Sigmoid colon (tissue), 7 donors: ENCODE data around the gene SSUH2. TPM values are rescaled to one million over a fixed set of nuclear protein-coding genes. Genes with fewer than 3 reads are reported as not detected.

ENCODE experiments used
- DNase-seq: peaks from one replicate; pipeline ENCODE4 v3.0.0-alpha.2; 2019
- H3K27ac ChIP-seq, 4 donors: fragments of 200-600 bp; sonication (generic); one replicate each; pipeline ENCODE4 v1.5.1; 2016 to 2019; ENCODE audit warnings: mild to moderate bottlenecking in 1 of 4
- H3K27me3 ChIP-seq, 3 donors: fragments of 200-600 bp; sonication (generic); one replicate each; pipeline ENCODE4 v1.5.1; 2019; ENCODE audit warnings: mild to moderate bottlenecking in 1 of 3
- H3K36me3 ChIP-seq, 4 donors: fragments of 200-600 bp; sonication (generic); one replicate each; pipeline ENCODE4 v1.5.1; 2016 to 2019
- H3K4me1 ChIP-seq, 4 donors: fragments of 200-600 bp; sonication (generic); one replicate each; pipeline ENCODE4 v1.5.1; 2017 to 2019
- H3K4me3 ChIP-seq, 4 donors: fragments of 200-600 bp; sonication (generic); one replicate each; pipeline ENCODE4 v1.5.1; 2017 to 2019; ENCODE audit warnings: mild to moderate bottlenecking in 2 of 4, moderate library complexity in 1 of 4
- H3K9me3 ChIP-seq, 4 donors: fragments of 200-600 bp in 3 of 4; sonication (generic) in 3 of 4; one replicate each; pipeline versions ENCODE4 v1.5.1 to v1.6.1; 2013 to 2019
- CTCF ChIP-seq, 4 experiments: fragments of 450-650 bp in 3 of 4; fragments of 200-600 bp in 1 of 4; IDR thresholded peaks; one replicate each; pipeline ENCODE4 v1.5.1; 2016 to 2019; ENCODE audit warnings: antibody characterized with exemption in 4 of 4, mild to moderate bottlenecking in 3 of 4, moderate library complexity in 2 of 4
- EP300 ChIP-seq, 4 donors: sonication (generic); formaldehyde crosslinking; IDR thresholded peaks; one replicate each; pipeline ENCODE4 v1.6.1; 2017; ENCODE audit warnings: antibody characterized with exemption in 4 of 4
- POLR2A ChIP-seq, 2 donors: fragments of 450-650 bp; IDR thresholded peaks; one replicate each; pipeline ENCODE4 v1.6.1; 2016; ENCODE audit warnings: antibody characterized with exemption in 2 of 2, mild to moderate bottlenecking in 2 of 2, moderate library complexity in 2 of 2
- POLR2AphosphoS5 ChIP-seq, 4 donors: sonication (generic); formaldehyde crosslinking; IDR thresholded peaks; one replicate each; pipeline ENCODE4 v1.6.1; 2017; ENCODE audit warnings: antibody characterized with exemption in 4 of 4
- WGBS, 2 donors: extraction: QIAGEN DNeasy Blood & Tissue Kit; methylation state at CpG; one replicate each; pipeline ENCODE4 v1.1.7; 2013; 5-methylcytosine and 5-hydroxymethylcytosine counted together
- intact Hi-C: fragments of 100-400 bp; cut with DNase I; formaldehyde crosslinking; loops from one replicate; pipeline ENCODE4 v1.15.1; 2023
- polyA plus RNA-seq, 3 donors: library from polyadenylated mRNA; stranded (reverse); fragments of 200-250 nt; gene quantifications; one replicate each; pipeline ENCODE4 v1.2.3, GENCODE V29; 2013
- total RNA-seq, 4 donors: library from RNA; depleted of rRNA; stranded (reverse); fragments of >200 nt; gene quantifications; one replicate each; pipeline ENCODE4 v1.1.0, GENCODE V29; 2016
- donor health status: healthy with polysubstance abuse.
- donor health status: Bipolar disorder and iron deficiency.
- donor health status: healthy.

The SSUH2 gene
- total and polyA plus RNA-seq, 7 donors: 0.16 to 4.4 (median 0.95) TPM; not detected in 2

- no peaks in the 10 kb centered on the region for H3K27me3 ChIP-seq
Measured at GRCh38 chr3:8638994-8639658, 5.5 kb downstream of the SSUH2 start.

GRCh38 chr3:8637348-8637747 is 7.2 kb downstream of the SSUH2 start:
- Histone ChIP-seq H3K36me3 (no peaks in the 10 kb centered on the region), H3K9me3 (peaks cover 0 to 4% (median 0%) of the 10 kb centered on the region in 4 donors), H3K27ac (no peak overlapping the region), H3K4me3 (no peak overlapping the region), H3K4me1 (no peaks in the 10 kb centered on the region), H3K27me3 (no peaks in the 10 kb centered on the region)
- 89 to 92% methylated on average over 1 of the region's 1 CpG for WGBS, 2 donors
- TF ChIP-seq POLR2AphosphoS5 (IDR thresholded peaks at IDR 0.05) (no peak), POLR2A (IDR thresholded peaks at IDR 0.05) (no peak), EP300 (IDR thresholded peaks at IDR 0.05) (no peak), CTCF (IDR thresholded peaks at IDR 0.05) (no peak)
- intact Hi-C loops: no loop called here
- peak; percentile 4 for DNase-seq

More at GRCh38 chr3:8638994-8639658, 5.5 kb downstream of the SSUH2 start:
- 83 to 88% methylated on average over 13 of the region's 13 CpGs for WGBS, 2 donors
- DNase-seq: no peak
- Histone ChIP-seq H3K36me3 (no peaks in the 10 kb centered on the region), H3K9me3 (peaks cover 0 to 4% (median 0%) of the 10 kb centered on the region in 4 donors), H3K4me3 (no peak overlapping the region), H3K27ac (no peak overlapping the region), H3K4me1 (no peaks in the 10 kb centered on the region)
- intact Hi-C loops: no loop called here
- TF ChIP-seq CTCF (IDR thresholded peaks at IDR 0.05): no peak
- no peak for TF ChIP-seq POLR2AphosphoS5 (IDR thresholded peaks at IDR 0.05)
- no peak for TF ChIP-seq POLR2A (IDR thresholded peaks at IDR 0.05)
- TF ChIP-seq EP300 (IDR thresholded peaks at IDR 0.05): no peak

GRCh38 chr3:8635631-8636030 is 9.0 kb downstream of the SSUH2 start:
- no peak overlapping the region for H3K4me3 ChIP-seq
- no peak overlapping the region for H3K27ac ChIP-seq
- H3K4me1 ChIP-seq: no peaks in the 10 kb centered on the region
- WGBS, 2 donors: 74 to 77% methylated on average over 7 of the region's 7 CpGs
- DNase-seq: no peak
- no peaks in the 10 kb centered on the region for H3K36me3 ChIP-seq
- peaks cover 0 to 4% (median 0%) of the 10 kb centered on the region in 4 donors for H3K9me3 ChIP-seq
- no peaks in the 10 kb centered on the region for H3K27me3 ChIP-seq
- TF ChIP-seq POLR2A (IDR thresholded peaks at IDR 0.05) (no peak), CTCF (IDR thresholded peaks at IDR 0.05) (no peak), EP300 (IDR thresholded peaks at IDR 0.05) (no peak), POLR2AphosphoS5 (IDR thresholded peaks at IDR 0.05) (no peak)
- intact Hi-C loops: no loop called here

GRCh38 chr3:8635125-8635524 is 9.5 kb downstream of the SSUH2 start:
- TF ChIP-seq CTCF (IDR thresholded peaks at IDR 0.05) (no peak), EP300 (IDR thresholded peaks at IDR 0.05) (no peak), POLR2AphosphoS5 (IDR thresholded peaks at IDR 0.05) (no peak)
- no peaks in the 10 kb centered on the region for H3K4me1 ChIP-seq
- WGBS, 2 donors: 63 to 78% methylated on average over 2 of the region's 2 CpGs
- H3K4me3 ChIP-seq: no peak overlapping the region
- intact Hi-C loops: no loop called here
- no peaks in the 10 kb centered on the region for H3K27me3 ChIP-seq
- H3K27ac ChIP-seq: no peak overlapping the region
- no peak for DNase-seq
- peaks cover 0 to 4% (median 0%) of the 10 kb centered on the region in 4 donors for H3K9me3 ChIP-seq
- H3K36me3 ChIP-seq: no peaks in the 10 kb centered on the region
